Daoy (cell line): ENCODE data around the gene PTPRJ. TPM values are rescaled to one million over a fixed set of nuclear protein-coding genes. Genes with fewer than 3 reads are reported as not detected.

ENCODE experiments used
- DNase-seq: peaks from one replicate; pipeline ENCODE4 v3.0.0-alpha.2; 2015; ENCODE audit warnings: low read depth
- total RNA-seq: library from RNA; depleted of rRNA; stranded (reverse); fragments of >200 nt; shearing (Covaris generic); gene quantifications from 2 replicates; pipeline ENCODE4 v1.2.3, GENCODE V29; 2014

The PTPRJ gene
- total RNA-seq, 1 experiment from 2014 or later: 17.0 TPM

GRCh38 chr11:48063424-48063978 is 83.1 kb downstream of the PTPRJ start:
- DNase-seq: peak; percentile 69

- peak; percentile 51 for DNase-seq
Observed at GRCh38 chr11:48064306-48064705, 83.9 kb downstream of the PTPRJ start.

- peak; percentile 46 for DNase-seq
Observed at GRCh38 chr11:48066881-48067800, 86.8 kb downstream of the PTPRJ start.

- no peak for DNase-seq
Observed at GRCh38 chr11:48073031-48073861, 92.9 kb downstream of the PTPRJ start.

- no peak for DNase-seq
Observed at GRCh38 chr11:48074425-48075181, 94.2 kb downstream of the PTPRJ start.

GRCh38 chr11:48075637-48076036 is 95.3 kb downstream of the PTPRJ start:
- DNase-seq: no peak

GRCh38 chr11:48077251-48077650 is 96.9 kb downstream of the PTPRJ start:
- no peak for DNase-seq

GRCh38 chr11:48078689-48079088 is 98.3 kb downstream of the PTPRJ start:
- DNase-seq: no peak

GRCh38 chr11:48079596-48079995 is 99.2 kb downstream of the PTPRJ start:
- DNase-seq: no peak

- no peak for DNase-seq
Observed at GRCh38 chr11:48080301-48080861, 100.0 kb downstream of the PTPRJ start.

GRCh38 chr11:48081151-48082010 is 101.0 kb downstream of the PTPRJ start:
- peak; percentile 92 for DNase-seq

- no peak for DNase-seq
Observed at GRCh38 chr11:48082771-48083170, 102.4 kb downstream of the PTPRJ start.

GRCh38 chr11:48083421-48083820 is 103.1 kb downstream of the PTPRJ start:
- no peak for DNase-seq

GRCh38 chr11:48085688-48086087 is 105.3 kb downstream of the PTPRJ start:
- DNase-seq: no peak

- DNase-seq: no peak
Observed at GRCh38 chr11:48087422-48087821, 107.1 kb downstream of the PTPRJ start.

- no peak for DNase-seq
Observed at GRCh38 chr11:48087974-48088681, 107.8 kb downstream of the PTPRJ start.

- DNase-seq: peak; percentile 35
Observed at GRCh38 chr11:48088682-48089050, 108.3 kb downstream of the PTPRJ start.

- DNase-seq: no peak
Observed at GRCh38 chr11:48090174-48090573, 109.8 kb downstream of the PTPRJ start.

GRCh38 chr11:48091426-48092102 is 111.2 kb downstream of the PTPRJ start:
- no peak for DNase-seq
